ENCODE measurements around the gene C20orf96. TPM values are rescaled to one million over a fixed set of nuclear protein-coding genes. Genes with fewer than 3 reads are reported as not detected.

Gene C20orf96
- total RNA-seq, 4 donors from 2014 or later = 2.8 to 18.2 (median 11.2) TPM

DNA sequence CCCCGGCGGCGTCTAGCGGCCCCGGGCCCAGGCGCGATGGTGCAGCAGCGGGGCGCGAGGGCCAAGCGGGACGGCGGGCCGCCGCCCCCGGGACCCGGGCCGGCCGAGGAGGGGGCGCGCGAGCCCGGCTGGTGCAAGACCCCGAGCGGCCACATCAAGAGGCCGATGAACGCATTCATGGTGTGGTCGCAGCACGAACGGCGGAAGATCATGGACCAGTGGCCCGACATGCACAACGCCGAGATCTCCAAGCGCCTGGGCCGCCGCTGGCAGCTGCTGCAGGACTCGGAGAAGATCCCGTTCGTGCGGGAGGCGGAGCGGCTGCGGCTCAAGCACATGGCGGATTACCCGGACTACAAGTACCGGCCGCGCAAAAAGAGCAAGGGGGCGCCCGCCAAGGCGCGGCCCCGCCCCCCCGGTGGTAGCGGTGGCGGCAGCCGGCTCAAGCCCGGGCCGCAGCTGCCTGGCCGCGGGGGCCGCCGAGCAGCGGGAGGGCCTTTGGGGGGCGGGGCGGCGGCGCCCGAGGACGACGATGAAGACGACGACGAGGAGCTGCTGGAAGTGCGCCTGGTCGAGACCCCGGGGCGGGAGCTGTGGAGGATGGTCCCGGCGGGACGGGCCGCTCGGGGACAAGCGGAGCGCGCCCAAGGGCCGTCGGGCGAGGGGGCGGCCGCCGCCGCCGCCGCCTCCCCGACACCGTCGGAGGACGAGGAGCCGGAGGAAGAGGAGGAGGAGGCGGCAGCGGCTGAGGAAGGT lies 35.5 kb upstream of the C20orf96 start:
- H3K27me3 ChIP-seq = no peaks in the 10 kb centered on the region
- intact Hi-C loops (cut with DNase I; ENCODE audit: low total_unique reads) = no loop called here
- peak overlapping the region; percentile 42 to 85 for H3K4me3 ChIP-seq
- H3K36me3 ChIP-seq = no peaks in the 10 kb centered on the region
- no peaks in the 10 kb centered on the region for H3K9me3 ChIP-seq
- DNase-seq = peak; percentile 72 to 73
- peak overlapping the region; percentile 96 to 98 for H3K27ac ChIP-seq
- TF ChIP-seq, protein P1, sequence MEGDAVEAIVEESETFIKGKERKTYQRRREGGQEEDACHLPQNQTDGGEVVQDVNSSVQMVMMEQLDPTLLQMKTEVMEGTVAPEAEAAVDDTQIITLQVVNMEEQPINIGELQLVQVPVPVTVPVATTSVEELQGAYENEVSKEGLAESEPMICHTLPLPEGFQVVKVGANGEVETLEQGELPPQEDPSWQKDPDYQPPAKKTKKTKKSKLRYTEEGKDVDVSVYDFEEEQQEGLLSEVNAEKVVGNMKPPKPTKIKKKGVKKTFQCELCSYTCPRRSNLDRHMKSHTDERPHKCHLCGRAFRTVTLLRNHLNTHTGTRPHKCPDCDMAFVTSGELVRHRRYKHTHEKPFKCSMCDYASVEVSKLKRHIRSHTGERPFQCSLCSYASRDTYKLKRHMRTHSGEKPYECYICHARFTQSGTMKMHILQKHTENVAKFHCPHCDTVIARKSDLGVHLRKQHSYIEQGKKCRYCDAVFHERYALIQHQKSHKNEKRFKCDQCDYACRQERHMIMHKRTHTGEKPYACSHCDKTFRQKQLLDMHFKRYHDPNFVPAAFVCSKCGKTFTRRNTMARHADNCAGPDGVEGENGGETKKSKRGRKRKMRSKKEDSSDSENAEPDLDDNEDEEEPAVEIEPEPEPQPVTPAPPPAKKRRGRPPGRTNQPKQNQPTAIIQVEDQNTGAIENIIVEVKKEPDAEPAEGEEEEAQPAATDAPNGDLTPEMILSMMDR (IDR thresholded peaks at IDR 0.05) = no peak
- no peak for TF ChIP-seq POLR2A (IDR thresholded peaks at IDR 0.05)
- H3K4me1 ChIP-seq = no peaks in the 10 kb centered on the region

DNA sequence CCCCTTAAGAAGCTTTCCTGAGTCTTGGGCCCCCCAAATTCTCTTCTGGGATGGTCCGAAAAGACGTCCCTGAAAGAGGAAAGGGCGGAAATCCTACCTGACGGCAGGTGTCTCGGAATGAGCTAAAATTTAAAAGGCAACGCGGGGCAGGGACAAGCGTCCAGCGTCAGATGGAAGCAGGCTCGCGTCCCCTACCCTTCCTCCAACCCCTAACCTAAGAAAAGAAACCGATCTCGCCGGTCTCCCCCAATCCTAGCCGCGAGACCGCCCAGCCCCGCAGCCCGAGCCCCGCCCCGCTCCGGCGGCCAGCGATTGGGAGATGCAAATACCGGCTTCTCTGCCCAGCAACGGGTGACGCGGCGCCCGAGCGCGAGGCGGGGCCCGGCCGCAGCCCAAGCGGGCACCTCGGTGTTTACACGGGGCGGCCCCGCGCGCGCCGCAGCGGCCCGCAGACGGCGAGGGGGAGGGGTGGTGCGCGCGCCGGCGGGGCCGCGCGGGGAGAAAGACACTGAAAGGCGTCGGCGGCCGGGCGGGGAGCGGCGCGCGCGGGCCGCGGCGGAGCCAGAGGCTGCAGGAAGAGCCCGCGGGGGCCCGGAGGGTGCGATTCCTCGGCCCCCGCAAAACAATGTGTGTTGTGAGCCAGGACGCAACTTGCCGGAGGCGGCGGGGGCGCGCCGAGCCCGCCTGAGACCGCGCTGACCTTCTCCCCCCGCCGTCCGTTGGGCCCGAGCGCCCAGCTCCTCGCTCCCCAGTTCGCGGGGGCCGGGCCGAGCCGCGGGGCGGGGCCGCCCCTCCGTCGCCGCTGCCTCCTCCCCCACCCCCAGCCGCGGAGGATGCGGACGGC lies 34.7 kb upstream of the C20orf96 start, which contains the start of gene SOX12:
TSS of gene SOX12 (plus strand) at position 508 of the 844 bp plus-strand sequence. CDS start 373 bp downstream, outside the sequence.
- no peaks in the 10 kb centered on the region for H3K4me1 ChIP-seq
- intact Hi-C loops (cut with DNase I; ENCODE audit: low total_unique reads) = no loop called here

DNA sequence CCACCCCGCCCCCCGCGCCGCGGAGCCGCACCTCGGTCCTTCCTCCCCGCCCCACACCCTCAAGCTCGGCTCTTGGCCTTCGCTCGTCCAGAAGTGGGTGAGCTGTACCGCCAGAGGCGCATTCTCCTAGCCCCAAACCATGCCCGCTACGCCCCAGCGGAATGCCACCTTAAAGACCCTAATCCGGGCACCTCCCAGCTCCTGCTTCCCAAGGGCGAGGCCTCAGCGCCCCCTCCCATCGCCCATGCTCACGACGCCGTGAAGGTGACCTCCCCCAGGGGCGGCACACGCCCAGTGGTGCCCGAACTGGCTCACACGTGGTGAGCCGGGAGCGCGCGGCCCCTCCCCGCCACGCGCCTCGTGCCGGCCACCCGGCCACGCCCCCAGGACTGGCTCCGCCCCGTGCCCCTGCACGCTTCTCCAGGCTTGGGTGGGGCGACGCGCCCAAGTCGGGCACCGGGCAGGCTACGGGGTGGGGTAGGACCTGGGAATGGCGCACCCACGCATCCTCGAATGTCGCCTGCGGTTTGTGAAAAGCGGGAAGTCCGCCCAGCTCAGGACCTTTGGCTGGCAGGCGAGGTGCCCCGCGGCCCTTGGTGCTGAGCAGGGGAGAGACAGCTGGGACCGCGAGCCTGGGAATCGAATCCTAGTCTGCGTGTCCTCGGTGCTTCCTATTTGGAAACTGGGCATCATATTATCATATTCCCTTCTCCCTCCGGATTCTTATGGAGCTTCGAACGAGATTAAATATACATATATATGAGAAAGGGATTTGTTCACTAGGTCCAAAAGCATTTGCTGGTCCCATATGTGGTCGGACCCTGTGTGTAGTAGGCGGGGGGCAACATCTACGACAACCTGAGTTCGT lies 33.9 kb upstream of the C20orf96 start:
- TF ChIP-seq, protein P1 (IDR thresholded peaks at IDR 0.05) = peak in 2 of 4 experiments; percentile 43
- TF ChIP-seq POLR2A (IDR thresholded peaks at IDR 0.05) = peak; percentile 57 to 76
- intact Hi-C loops (cut with DNase I; ENCODE audit: low total_unique reads) = no loop called here
- Histone ChIP-seq H3K36me3 (no peaks in the 10 kb centered on the region), H3K27ac (peak overlapping the region; percentile 96 to 98), H3K9me3 (no peaks in the 10 kb centered on the region), H3K4me3 (peak overlapping the region; percentile 42 to 85), H3K27me3 (no peaks in the 10 kb centered on the region), H3K4me1 (no peaks in the 10 kb centered on the region)
- DNase-seq = peak; percentile 87 to 89

More for the DNA sequence above, 34.7 kb upstream of the C20orf96 start, which contains the start of gene SOX12:
- H3K9me3 ChIP-seq = no peaks in the 10 kb centered on the region
- H3K27me3 ChIP-seq = no peaks in the 10 kb centered on the region
- H3K36me3 ChIP-seq = no peaks in the 10 kb centered on the region
- TF ChIP-seq, protein P1 (IDR thresholded peaks at IDR 0.05) = peak in 1 of 4 experiments; percentile 13
- peak; percentile 58 to 73 for TF ChIP-seq POLR2A (IDR thresholded peaks at IDR 0.05)
- H3K4me3 ChIP-seq = peak within 1 kb of the TSS; percentile 42 to 85
- peak; percentile 97 for DNase-seq
- H3K27ac ChIP-seq = peak within 1 kb of the TSS; percentile 96 to 98

DNA sequence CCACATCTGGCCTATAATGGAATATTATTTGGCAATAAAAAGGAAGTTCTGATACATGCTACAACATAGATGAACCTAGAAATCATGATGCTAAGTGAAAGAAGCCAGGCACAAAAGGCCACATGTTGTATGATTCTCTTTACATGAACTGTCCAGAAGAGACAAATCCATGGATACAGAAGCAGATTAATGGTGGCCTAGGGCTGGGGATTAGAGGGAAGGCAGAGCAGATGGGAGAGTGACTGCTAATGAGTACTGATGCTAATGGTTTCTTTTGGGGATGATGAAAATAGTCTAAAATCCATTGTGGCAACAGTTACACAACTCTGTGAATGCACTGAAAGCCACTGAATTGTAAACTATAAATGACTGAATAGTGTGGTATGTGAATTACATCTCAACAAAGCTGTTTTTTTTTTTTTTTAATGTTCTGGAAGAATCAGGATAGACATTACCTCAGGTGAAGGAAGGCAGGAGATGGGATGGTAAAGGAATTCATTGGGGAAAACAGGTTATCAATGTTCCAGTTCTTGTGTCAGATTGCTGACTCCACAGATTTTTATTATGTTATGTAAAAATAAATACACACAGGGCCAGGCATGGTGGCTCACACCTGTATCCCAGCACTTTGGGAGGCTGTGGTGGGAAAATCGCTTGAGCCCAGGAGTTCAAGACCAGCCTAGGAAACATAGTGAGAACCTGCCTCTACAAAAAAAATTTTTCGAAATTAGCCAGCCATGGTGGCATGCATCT lies 25.9 kb upstream of the C20orf96 start:
- H3K4me1 ChIP-seq = no peaks in the 10 kb centered on the region
- intact Hi-C loops (cut with DNase I; ENCODE audit: low total_unique reads) = no loop called here
- no peak for DNase-seq
- H3K36me3 ChIP-seq = no peaks in the 10 kb centered on the region
- no peak overlapping the region for H3K27ac ChIP-seq
- TF ChIP-seq POLR2A (IDR thresholded peaks at IDR 0.05) = no peak
- TF ChIP-seq, protein P1 (IDR thresholded peaks at IDR 0.05) = no peak
- H3K27me3 ChIP-seq = no peaks in the 10 kb centered on the region
- H3K9me3 ChIP-seq = no peaks in the 10 kb centered on the region
- H3K4me3 ChIP-seq = no peak overlapping the region

All from uterus (tissue), 4 donors.